Mesothelial cell of epicardium (in vitro differentiated cells): Measurements from ENCODE around the gene SLC7A14. TPM values are rescaled to one million over a fixed set of nuclear protein-coding genes. Genes with fewer than 3 reads are reported as not detected.
A peak's percentile ranks its signal among the peaks of the same experiment; 100 is the strongest.

Experiments
- DNase-seq, 2 experiments: peaks; one replicate each; pipeline ENCODE4 v3.0.0; 2021; ENCODE audit warnings: low spot score in 2 of 2; ENCODE audit not compliant: unreplicated experiment in 2 of 2
- H3K27ac Mint-ChIP-seq: 2 replicates; pipeline ENCODE4 v1.8.0; 2021; ENCODE audit warnings: mixed read lengths
- H3K27me3 Mint-ChIP-seq: 2 replicates; pipeline ENCODE4 v1.8.0; 2021; ENCODE audit warnings: low read depth, mixed read lengths
- H3K36me3 Mint-ChIP-seq: 2 replicates; pipeline ENCODE4 v1.8.0; 2021; ENCODE audit warnings: mixed read lengths
- H3K4me1 Mint-ChIP-seq: 2 replicates; pipeline ENCODE4 v1.8.0; 2021; ENCODE audit warnings: mixed read lengths
- H3K4me3 Mint-ChIP-seq: 2 replicates; pipeline ENCODE4 v1.8.0; 2021; ENCODE audit warnings: mild to moderate bottlenecking, moderate library complexity, mixed read lengths
- H3K9me3 Mint-ChIP-seq: 2 replicates; pipeline ENCODE4 v1.8.0; 2021; ENCODE audit warnings: mixed read lengths
- total RNA-seq: library from RNA; stranded (reverse); gene quantifications from 3 replicates; pipeline ENCODE4 v1.2.1, GENCODE V29; 2021
- TF ChIP-seq, protein P1 (sequence below): fragments of 200-600 bp; sonication (generic); IDR thresholded peaks from one replicate; pipeline ENCODE4 v1.5.0; 2021; ENCODE audit warnings: antibody characterized with exemption; ENCODE audit not compliant: unreplicated experiment

SLC7A14 gene
- total RNA-seq, 1 donor from 2014 or later = 6.6 TPM

DNA sequence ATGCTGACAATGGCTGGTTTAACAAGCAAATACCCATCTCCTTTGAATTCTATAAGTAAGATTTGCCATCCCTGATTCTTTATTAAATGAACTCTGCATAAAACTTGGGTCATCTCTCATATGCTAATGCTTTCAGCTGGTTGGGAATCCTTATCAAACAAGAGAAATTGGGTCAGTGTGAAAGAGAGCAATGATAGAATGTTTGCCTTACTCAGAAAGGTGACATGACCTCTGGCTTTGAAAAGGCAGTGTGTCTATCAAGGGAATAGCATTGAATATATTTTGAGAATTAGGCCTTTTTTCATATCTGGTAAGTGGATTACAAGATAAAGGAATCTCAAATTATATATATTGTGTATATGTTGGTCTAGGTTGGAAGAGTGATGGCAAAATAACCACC lies 8.7 kb upstream of the SLC7A14 start:
- DNase-seq = no peak
- H3K27me3 Mint-ChIP-seq = peaks cover 41% of the 10 kb centered on the region
- no peaks in the 10 kb centered on the region for H3K9me3 Mint-ChIP-seq
- TF ChIP-seq, protein P1, sequence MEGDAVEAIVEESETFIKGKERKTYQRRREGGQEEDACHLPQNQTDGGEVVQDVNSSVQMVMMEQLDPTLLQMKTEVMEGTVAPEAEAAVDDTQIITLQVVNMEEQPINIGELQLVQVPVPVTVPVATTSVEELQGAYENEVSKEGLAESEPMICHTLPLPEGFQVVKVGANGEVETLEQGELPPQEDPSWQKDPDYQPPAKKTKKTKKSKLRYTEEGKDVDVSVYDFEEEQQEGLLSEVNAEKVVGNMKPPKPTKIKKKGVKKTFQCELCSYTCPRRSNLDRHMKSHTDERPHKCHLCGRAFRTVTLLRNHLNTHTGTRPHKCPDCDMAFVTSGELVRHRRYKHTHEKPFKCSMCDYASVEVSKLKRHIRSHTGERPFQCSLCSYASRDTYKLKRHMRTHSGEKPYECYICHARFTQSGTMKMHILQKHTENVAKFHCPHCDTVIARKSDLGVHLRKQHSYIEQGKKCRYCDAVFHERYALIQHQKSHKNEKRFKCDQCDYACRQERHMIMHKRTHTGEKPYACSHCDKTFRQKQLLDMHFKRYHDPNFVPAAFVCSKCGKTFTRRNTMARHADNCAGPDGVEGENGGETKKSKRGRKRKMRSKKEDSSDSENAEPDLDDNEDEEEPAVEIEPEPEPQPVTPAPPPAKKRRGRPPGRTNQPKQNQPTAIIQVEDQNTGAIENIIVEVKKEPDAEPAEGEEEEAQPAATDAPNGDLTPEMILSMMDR = no peak
- no peak overlapping the region for H3K4me3 Mint-ChIP-seq
- peaks cover 4% of the 10 kb centered on the region for H3K4me1 Mint-ChIP-seq
- H3K36me3 Mint-ChIP-seq = no peaks in the 10 kb centered on the region
- no peak overlapping the region for H3K27ac Mint-ChIP-seq

DNA sequence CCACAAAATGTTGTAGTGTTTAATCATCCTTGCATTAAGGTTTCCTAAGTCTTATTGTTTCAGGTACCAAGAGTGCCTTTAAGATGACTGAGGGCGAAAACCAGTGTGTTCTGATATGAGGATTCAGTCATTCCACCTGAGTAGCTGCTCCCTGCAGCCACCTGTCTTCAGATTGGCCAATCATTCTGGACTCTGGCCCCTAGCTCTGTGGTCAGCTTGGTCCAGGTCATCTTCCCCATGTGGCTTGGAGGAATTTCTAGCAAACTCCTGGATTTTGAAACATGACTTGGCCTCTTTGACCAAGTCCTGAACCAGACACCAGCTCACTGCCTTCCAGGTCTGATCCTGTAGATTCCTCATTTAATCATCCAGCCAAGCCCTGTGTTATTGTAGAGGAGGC lies 7.8 kb upstream of the SLC7A14 start:
- H3K9me3 Mint-ChIP-seq = no peaks in the 10 kb centered on the region
- peaks cover 49% of the 10 kb centered on the region for H3K27me3 Mint-ChIP-seq
- peaks cover 4% of the 10 kb centered on the region for H3K4me1 Mint-ChIP-seq
- TF ChIP-seq, protein P1 = no peak
- H3K27ac Mint-ChIP-seq = no peak overlapping the region
- DNase-seq = no peak
- H3K4me3 Mint-ChIP-seq = no peak overlapping the region
- no peaks in the 10 kb centered on the region for H3K36me3 Mint-ChIP-seq

DNA sequence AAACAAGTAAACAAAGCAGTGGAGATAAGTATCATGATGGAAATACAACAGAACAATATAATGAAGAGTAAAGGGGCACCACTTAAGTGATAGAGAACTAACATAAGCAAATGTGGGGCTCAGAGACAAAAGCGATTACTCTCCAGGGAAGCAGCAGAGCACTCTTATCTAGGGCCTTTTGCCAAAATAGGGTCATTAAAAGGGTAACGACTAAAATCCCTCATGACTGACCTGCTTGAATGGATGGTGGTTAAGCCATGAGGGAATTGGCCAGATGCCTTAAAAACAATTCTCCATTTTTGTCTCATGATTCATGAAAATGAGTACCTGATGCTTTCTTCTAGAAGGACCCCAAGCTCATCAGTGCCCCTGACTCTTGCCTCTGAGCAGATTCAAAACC lies 3.2 kb upstream of the SLC7A14 start:
- Mint-ChIP-seq H3K4me3 (no peak overlapping the region), H3K27ac (no peak overlapping the region), H3K36me3 (no peaks in the 10 kb centered on the region), H3K4me1 (peaks cover 7% of the 10 kb centered on the region), H3K9me3 (no peaks in the 10 kb centered on the region), H3K27me3 (peaks cover 86% of the 10 kb centered on the region)
- no peak for DNase-seq
- TF ChIP-seq, protein P1 = no peak

DNA sequence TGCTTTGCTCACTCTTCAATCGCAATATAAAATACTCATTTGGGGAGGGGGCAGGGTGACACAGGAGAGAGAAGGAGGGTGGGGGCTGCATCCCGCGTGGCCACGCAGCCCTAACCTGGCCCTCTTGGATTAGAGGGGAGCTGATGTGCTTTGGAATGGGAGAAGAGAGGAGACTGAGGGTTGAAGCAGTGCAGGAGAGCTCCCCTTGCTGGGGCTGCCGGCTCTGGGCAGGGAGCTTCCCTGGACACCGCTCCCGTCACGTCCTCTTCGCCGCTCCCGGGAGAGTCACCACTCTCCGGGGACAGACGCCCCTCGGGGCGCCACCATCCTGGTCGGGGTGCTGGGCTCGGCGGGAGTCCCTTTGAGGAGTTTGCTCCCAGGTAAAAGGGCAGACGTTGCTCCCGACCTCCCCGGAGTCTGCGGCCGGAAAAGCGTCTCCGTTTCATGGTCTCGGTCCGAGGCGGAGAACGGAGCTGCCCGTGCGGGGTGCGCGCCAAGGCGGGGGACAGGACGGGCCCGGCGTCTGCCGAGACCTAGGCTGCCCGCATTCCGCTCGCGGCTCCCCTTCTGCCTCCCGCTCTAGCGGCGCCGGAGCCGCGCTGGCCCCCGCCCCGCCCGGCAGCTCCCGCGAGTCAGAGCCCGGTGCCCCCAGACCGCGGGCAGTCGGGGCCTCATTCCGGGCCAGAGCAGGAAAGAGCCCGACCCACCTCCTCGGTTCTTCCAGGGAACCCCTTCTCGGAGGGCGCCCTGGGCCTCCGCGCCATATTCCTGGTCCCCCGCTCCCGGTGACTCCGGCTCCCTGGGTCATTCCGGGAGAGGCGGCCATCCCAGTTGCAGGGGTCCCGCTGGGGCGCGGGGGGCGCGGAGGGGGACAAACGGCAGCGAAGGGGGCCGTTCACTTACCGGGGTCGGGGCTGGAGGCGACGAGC lies 603 bp downstream of the SLC7A14 start:
- DNase-seq = peak; percentile 33 to 45
- H3K36me3 Mint-ChIP-seq = no peaks in the 10 kb centered on the region
- peak overlapping the region; percentile 76 for H3K4me3 Mint-ChIP-seq
- TF ChIP-seq, protein P1 = no peak
- H3K4me1 Mint-ChIP-seq = peaks cover 7% of the 10 kb centered on the region
- H3K27ac Mint-ChIP-seq = no peak overlapping the region
- peaks cover 88% of the 10 kb centered on the region for H3K27me3 Mint-ChIP-seq
- H3K9me3 Mint-ChIP-seq = no peaks in the 10 kb centered on the region

DNA sequence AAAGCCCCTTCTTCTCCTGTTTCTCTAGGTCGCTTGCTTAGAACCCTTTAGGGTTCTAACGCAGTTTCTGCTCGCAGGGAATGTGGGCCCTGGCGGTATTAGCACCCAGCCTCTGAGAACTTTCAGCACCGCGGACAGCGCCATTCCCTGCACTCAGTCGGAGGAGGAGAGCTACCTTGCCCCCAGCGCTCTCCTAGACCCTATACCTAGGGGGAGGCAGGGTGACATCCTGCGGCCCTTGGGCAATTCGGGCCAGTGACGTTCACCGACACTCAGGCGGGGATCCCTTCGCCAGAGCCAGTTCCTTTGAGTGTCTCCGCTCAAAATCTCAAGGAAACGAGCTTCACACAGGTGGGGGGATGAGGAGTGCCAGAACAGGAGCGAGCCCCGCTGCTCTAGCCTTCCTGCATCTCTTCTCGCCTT lies 1.3 kb downstream of the SLC7A14 start:
- peak; percentile 88 to 93 for DNase-seq
- TF ChIP-seq, protein P1 = no peak
- Mint-ChIP-seq H3K27me3 (peaks cover 89% of the 10 kb centered on the region), H3K36me3 (no peaks in the 10 kb centered on the region), H3K4me3 (peak overlapping the region; percentile 76), H3K4me1 (peaks cover 7% of the 10 kb centered on the region), H3K9me3 (no peaks in the 10 kb centered on the region), H3K27ac (no peak overlapping the region)
